Lower leg skin (tissue), 3 donors: ENCODE measurements around the gene FAM53B.

Source experiments
- POLR2A ChIP-seq, 2 donors: fragments of 450-650 bp; IDR thresholded peaks; one replicate each; pipeline ENCODE4 v1.6.1; 2016 to 2017; ENCODE audit warnings: antibody characterized with exemption in 2 of 2, mild to moderate bottlenecking in 1 of 2, moderate library complexity in 1 of 2
- TF ChIP-seq, protein P1 (sequence below), 3 donors: fragments of 450-650 bp; IDR thresholded peaks; one replicate each; pipeline ENCODE4 v1.5.1; 2016; ENCODE audit warnings: antibody characterized with exemption in 3 of 3, mild to moderate bottlenecking in 3 of 3, moderate library complexity in 2 of 3

DNA sequence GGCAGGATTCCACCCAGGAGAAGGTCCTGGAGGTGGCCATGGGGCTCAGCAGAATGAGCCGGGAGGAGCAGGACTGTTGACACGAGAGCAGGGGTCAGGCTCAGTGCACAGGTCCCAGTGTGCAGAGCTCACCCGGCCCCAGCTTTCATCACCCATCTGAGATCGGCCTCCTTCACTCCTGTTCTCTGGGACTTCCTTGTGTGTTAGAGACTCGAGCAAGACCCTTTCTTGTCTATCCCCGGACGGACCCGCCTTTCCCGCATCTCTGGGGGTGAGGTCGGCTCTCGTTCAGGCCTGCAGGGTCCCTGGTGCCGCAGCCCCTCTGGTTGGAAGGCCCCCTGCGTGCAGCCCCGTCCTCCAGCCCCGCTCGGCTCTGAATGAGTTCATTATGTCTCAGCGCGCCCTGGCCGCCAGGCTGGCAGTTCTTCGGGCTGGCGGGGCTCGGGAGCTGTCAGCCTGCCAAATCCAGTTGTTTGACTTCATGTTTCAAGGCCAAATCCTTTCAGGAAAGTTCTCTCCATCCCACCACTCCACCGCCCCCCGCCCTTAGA lies 154.6 kb downstream of the FAM53B start:
- TF ChIP-seq, protein P1, sequence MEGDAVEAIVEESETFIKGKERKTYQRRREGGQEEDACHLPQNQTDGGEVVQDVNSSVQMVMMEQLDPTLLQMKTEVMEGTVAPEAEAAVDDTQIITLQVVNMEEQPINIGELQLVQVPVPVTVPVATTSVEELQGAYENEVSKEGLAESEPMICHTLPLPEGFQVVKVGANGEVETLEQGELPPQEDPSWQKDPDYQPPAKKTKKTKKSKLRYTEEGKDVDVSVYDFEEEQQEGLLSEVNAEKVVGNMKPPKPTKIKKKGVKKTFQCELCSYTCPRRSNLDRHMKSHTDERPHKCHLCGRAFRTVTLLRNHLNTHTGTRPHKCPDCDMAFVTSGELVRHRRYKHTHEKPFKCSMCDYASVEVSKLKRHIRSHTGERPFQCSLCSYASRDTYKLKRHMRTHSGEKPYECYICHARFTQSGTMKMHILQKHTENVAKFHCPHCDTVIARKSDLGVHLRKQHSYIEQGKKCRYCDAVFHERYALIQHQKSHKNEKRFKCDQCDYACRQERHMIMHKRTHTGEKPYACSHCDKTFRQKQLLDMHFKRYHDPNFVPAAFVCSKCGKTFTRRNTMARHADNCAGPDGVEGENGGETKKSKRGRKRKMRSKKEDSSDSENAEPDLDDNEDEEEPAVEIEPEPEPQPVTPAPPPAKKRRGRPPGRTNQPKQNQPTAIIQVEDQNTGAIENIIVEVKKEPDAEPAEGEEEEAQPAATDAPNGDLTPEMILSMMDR (IDR thresholded peaks at IDR 0.05): no peak
- TF ChIP-seq POLR2A (IDR thresholded peaks at IDR 0.05): no peak
